Nucleus accumbens (tissue), 56 donors: Measurements from ENCODE around the gene SNX13.

Experiments used
- DNase-seq, 56 donors: peaks; one replicate each; lab custom pipeline; 2025; lab: John Stamatoyannopoulos, UW

Gene SNX13

DNA sequence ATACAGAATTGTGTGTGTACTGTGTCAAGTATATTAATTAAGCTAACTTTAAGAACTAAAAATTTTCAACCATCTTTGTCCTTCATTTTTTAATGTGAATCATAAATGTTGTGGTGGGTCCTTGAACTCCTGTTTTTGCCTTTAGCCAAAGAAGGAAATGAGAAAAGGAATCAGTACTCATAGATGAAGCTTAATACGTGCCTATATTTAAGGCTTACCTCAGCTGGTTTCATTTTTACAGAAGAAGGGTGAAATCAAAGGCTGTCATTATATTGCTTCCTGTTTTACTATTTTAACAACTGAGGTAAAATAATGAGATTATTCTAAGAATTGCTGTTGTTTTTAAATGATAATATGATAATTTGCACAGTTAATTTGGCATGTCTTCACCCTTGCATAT lies 6.3 kb upstream of the SNX13 start:
- no peak for DNase-seq

DNA sequence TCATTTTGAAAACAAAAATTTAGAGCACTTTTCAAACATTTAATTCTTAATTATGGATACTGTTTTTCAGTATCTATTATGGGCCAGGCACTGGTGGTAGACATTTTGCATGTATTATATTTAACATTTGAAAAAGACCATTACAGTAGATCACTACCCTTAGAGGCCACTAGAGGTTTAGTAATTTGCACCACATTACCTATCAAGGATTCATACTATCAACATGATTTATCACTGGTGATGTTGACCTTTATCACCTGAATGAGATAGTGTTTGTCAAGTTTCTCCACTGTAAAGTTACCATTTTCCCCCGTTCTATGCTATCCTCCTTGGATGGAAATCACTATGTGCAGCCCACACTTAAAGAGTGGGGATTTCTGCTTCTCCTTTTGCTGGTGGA lies 4.4 kb upstream of the SNX13 start:
- DNase-seq, result no peak

DNA sequence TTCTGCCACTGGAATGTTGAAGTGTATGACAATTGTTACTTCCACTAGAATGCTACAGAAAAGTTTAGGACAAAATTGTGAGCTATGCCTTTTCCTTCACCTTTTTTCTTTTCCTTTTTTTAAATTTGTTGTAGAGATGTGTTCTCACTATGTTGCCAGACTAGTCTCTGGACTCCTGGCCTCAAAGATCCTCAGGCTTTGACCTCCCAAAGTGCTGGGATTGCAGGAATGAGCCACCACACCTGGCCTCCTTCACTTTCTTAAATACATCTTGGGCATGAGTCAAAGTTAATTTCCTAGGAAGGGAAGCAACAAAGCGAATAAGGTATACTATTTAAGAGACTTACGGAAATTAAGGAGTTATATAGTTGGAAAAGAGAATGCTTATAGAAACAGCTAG lies 2.7 kb upstream of the SNX13 start:
- DNase-seq, result no peak

DNA sequence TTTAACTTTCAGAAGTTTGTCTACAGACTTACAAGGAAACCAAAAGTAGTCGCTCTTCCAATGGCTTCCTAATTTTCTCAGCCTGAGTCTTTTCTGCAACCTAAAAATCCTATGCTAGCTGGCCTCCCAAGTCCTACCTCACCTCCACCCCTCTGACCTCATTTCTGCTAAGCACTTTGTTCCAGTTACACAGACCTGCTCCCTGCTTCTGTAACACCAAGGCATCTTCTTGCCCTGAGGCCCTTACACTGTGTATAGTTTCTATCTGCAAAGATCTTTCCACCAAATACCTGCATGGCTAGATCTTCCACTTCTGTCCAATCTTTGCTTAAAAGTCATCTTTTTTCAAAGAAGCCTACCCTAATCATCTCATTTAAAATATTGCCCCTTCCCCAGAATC lies 1.9 kb upstream of the SNX13 start:
- DNase-seq, result no peak

DNA sequence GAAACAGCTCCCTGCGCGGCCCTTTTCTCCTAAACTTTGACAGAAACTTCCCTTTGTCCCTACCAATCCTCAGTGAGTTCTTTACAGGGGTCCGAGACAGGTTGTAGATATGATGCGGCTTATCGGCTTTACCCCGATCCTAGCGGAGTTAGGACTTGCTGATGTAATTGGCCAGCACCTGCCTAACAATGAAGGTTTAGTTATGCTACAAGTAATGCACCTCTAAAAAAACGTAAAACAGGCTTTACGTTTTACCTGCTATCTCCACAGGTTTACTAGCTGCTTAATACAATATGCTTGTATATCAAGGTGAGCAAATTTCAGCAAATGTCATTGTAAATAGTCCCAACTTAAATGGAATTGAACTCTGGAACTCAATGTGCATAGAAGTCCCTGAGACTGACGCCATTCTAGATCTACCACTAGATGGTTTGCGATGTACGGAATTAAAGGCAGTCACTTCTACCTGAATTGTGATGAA lies 697 bp upstream of the SNX13 start:
- peak in 1 of 56 donors; percentile 37 for DNase-seq

DNA sequence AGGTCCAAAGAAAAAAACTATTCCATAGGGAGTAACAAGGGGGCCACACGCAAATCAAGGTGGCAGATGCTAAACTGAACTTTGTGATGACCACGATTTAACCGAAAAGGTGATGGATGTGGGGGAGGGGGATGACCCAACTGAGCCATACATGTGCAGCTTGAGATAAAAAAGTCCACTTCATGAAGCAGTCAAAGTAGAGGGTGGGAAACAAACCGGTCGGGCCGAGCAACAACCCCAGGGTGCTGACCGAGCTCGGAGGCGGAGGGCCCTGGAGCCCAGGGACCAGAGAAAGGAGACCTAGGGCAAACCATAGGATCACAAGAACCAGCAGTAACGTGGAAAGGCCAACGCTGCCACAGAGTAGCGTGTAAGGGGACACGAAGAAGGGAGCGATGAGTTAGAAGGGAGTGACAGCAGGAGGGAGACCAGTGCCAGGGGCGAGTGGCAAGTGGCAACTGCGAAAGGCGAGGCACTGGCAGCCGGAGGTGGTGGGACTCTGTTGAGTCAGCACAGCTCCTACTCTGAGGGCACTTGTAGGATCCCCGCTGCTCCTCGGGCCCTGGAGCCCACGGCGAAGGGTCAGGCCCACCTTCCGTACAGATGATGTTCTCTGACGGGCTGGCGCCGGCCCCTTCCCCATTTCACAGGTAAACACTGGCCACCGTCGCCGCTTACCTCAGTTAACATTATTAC lies 540 bp downstream of the SNX13 start:
- DNase-seq, result peak in 43 of 56 donors; percentile 10 to 79 (median 62)

DNA sequence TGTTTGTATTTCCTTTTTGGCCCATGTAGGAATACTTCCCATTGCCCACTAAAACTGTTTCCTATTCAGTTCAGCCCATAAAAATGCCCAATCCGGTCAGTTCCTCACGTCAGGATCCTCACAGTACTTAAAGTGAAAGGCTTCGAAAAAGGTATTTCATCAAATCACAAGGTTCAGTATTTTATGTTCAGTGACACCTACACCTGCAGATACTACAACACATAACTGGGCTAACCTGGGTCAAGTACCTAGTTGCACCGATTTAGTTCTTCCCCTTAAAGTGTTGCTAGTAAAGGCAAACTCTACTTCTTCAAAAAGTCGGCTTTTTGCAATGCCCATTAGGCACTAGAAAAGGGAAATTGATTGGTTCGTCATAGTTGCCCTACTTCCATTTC lies 1.1 kb downstream of the SNX13 start:
- DNase-seq, result peak in 2 of 56 donors; percentile 16 to 57

DNA sequence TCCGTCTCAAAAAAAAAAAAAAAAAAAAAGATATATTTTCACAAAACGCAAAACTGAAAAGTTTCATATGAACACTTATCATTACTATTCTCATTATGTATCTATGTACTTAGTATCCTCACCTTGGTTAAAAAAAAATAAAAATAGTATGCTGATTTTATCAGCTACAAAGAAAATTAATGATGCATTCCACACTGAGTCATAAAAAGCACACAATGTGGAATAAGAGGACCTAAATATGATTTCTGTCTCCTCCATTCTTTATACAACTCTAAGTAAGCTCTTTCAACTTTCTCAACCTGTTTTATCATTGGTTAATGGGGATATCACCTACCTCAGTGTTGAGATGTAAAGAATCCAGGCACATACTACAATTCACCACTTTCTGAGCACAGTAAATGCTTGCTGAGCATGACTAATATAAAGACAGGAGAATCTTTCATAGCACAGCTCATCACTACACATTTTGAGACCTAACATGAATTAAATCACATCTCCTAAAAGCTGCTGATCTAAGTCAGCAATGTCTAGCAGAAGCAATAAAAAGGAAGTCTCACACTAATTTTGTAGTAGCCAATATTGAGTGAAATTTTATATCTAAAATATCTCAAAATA lies 2.7 kb downstream of the SNX13 start:
- DNase-seq, result no peak

DNA sequence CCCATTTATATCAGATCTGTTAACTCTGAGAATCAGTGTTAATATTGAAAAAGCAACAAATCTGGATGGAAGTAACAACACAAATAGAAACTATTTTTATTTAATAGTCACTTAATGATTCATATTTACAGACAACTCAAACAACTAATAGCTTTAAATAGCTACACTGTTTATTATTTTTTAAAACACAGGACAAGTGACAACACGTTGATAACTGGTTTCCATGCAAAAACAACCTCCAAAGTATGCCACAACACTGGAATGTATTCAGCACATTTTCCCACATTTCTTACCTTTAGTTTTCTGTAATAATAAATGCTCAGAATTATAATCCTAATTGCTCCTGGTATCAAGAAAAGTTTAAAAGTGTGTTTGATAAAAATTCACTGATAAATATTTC lies 4.0 kb downstream of the SNX13 start:
- no peak for DNase-seq

DNA sequence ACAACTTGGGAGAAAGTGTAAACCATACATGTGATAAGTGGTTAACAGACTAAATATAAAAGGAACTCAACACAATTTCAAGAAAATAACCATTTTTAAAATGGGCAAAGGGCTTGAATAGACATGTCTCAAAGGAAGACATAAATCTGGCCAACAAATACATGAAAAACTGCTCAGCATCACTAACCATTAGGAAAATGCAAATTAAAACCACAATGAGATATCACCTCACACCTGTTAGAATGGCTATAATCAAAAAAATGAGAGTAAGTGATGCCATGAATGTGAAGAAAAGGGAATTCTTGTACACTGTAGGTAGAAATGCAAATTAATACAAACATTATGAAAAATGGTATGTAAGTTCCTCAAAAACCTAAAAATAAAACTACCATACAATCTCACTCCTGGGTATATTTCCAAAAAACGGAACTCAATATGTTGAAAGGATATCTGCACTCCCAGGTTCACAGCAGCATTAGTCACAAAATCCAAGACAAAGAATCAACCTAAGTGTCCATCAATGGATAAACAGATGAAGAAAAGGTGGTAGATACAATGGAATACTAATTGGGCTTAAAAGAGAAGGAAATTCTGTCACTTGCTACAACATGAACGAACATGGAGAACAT lies 5.6 kb downstream of the SNX13 start:
- no peak for DNase-seq

DNA sequence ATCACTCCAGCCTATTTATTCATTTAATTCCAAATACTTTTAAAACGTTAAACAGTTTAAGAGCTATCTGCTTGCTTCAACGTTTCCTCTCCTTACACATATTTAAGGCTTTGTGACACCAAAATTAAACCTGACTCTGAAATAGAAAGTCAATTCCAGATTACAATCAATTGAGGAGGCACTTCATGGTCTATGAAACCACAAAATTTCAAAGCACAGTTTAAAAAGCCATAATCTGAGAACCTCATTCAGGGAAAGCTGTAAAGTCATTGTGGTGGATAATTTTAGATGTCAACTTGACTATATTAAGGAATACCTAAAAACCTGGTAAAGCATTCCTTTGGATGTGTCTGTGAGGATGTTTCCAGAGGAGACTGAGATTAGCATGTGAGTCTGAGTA lies 6.2 kb downstream of the SNX13 start:
- DNase-seq, result no peak

DNA sequence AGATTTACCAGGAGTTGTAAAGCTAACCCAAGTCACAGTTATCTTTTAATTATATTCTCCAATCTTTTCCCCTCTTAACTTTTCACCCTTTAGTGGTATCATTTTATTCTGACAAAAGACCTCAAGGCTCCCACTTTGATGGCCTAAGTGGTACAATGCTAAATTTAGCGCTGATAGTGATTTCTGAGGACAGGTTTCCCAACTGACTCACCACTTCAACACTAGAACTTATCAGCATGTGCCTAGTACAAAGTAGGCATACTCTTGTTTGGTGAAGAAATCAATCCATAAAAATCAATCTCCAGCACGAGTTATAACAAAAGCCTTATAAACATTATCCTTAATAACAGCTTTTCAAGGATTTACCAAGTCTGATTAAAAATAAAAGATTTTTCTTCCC lies 7.5 kb downstream of the SNX13 start:
- DNase-seq, result no peak

DNA sequence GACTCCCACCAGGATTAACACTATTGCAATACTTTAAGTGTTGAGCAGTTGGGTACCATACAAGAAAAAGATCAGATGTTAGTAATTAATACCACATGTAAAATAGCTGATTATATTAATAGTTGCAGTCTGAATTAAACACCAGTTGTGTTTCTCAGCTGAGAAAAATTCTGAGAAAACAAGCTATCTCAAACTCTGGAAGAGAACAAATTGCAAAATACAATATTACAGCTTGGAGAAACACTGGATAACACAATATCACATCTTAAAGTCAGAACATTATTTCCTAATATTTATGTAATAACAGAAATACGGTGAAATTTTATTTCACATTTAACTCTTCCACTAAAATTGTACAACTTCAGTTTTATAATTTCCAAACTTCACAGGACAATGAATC lies 9.2 kb downstream of the SNX13 start:
- DNase-seq, result no peak

DNA sequence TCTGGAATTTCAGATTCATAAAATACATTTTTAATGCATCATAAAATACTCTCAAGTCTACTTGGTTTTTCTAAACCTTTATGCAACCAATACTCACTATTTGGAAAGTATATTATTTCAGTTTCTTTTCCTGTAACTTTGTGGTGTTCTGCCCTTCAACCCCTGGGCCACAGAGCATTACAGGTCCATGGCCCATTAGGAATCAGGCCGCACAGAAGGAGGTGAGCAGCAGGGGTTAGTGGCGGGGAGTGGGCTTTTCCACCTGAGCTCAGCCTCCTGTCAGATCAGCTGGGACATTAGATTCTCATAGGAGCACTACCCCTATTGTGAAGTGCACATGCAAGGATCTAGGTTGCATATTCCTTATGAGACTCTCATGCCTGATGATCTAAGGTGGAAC lies 9.7 kb downstream of the SNX13 start:
- DNase-seq, result no peak

DNA sequence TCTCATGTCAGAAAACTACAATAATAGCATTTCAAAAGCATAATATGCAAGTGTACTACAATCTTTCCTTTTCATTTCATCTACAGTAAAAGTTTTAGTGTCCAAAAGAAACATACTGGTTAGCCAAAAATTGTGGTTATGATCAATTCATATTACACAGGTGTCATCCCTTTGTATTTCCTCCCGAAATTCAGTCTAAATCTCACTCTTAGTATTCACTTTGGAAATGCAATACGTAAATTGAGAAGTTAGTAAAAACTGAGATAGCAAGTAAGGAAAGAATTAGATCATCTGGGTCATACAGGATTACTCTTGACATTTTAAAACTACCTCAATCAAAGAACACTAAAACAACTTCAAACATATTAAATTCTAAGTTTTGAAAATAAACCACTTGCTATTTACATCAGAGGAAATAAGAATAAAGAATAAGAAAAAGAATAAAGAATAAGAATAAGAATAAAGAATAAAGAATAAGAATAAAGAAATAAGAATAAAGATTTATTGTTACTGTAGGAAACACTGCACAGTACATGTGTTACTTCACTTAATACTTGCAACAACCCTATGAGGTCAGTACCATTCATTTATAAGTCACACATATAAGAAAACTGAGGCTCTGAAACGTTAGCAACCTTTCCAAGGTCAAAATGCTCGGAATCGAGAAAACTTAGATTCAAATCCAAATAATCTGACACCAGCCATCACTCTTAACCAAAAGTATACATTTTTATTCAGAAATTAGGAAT lies 10.5 kb downstream of the SNX13 start:
- no peak for DNase-seq

DNA sequence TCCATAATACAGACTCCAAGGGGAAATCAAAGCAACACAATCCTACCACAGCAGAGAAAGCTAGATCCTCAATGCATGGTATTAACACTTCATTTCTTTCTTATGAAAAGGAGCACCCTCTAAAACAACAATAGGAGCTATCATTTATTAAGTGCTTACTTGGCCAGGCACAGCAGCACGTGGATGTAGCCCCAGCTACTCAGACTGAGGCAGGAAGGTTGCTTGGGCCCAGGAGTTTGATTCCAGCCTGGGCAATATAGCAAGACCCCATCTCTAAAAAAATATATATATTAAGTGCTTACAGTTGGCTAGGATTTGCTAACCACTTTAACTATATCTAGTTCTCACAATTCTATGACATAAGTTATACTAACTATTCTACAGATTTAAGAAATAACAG lies 12.2 kb downstream of the SNX13 start:
- DNase-seq, result no peak

DNA sequence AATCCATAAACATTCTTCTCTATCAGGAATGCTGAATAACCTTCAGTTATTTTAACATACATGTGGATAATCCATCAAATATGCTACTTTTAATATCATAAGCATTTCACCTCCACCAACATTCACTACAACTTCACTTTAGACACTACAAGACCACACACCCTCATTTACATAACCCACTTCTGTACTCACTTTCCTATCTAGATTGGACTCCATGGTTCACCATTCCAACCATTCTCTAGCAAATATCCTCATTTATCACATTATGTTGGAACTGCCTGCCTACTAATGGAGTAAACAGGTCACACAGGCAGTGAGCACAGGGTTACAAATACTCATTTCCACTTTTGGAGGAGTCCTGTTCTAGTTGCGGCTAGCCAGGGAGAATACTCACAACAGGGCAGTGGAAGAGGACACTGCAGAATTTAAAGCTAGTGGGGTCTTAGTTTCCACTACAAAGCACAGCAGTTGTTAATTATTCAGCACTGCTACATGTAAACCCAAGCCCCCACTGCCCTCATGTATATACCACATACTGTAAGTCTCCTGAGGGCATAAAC lies 18.4 kb downstream of the SNX13 start:
- no peak for DNase-seq

DNA sequence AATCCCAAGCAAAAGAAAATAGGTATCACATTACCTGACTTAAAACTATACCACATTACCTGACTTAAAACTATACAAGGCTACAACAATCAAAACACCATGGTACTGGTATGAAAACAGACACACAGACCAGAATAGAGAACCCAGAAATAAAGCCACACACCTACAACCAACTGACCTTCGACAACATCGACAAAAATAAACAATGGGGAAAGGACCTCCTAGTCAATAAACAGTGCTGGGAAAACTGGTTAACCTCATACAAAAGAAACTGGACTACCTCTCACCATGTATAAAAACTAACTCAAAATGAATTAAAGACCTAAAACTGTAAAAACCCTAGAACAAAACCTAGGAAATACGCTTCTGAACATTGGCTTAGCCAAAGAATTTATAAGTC lies 22.5 kb downstream of the SNX13 start:
- no peak for DNase-seq

DNA sequence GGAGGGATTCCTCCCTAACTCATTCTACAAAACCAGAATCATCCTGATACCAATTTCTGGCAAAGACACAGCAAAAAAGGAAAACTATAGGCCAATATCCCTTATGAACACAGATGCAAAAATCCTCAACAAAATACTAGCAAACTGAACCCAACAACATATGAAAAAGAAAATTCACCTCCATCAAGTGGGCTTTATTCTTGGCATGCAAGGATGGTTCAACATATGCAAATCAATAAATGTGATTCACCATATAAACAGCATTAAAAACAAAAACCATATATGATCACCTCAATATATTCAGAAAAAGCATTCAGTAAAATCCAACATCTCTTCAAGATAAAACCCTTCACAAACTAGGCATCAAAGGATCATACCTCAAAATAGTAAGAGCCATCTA lies 23.5 kb downstream of the SNX13 start:
- no peak for DNase-seq

DNA sequence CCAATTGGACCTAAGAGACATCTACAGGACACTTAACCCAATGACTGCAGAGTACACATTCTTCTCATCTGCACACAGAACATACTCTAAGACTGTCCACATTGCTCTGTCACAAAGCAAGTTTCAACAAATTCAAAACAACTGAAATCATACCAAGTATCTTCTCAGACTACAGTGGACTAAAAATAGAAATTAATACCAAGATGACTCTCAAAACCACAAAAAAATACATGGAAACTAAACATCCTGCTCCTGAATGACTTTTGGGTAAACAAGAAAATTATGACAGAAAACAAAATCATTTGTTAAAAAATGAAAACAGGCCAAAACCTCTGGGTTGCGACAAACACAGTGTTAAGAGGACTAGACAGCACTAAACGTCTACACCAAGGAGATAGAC lies 24.5 kb downstream of the SNX13 start:
- DNase-seq, result no peak

DNA sequence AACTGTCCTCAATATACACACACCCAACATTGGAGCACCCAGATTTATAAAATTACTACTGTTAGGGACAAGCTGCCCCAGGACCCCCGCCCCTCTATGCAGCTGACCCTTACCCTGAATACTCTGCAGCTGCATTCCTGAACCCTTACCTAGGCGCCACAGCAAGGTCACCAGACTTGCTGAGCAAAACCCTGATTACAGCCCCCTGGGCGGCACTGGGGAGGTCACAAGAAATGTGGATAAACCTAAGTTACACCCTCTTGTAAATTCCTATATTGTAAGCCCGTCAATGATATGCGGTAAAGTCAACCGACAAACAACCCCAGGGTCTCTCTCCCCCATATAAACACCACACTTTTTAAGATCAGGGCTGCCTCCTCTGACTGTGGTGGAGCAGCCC lies 25.1 kb downstream of the SNX13 start:
- DNase-seq, result no peak
